Esophagus muscularis mucosa (tissue), 4 donors: ENCODE data around the gene TRAF3IP3. TPM values are rescaled to one million over a fixed set of nuclear protein-coding genes. Genes with fewer than 3 reads are reported as not detected.

Experiments
- DNase-seq: peaks from one replicate; pipeline ENCODE4 v3.0.0-alpha.2; 2017; ENCODE audit errors: extremely low spot score
- H3K27ac ChIP-seq, 4 donors: fragments of 200-600 bp; sonication (generic); replicated peaks in 1 of 4; 1 replicate in 3 of 4; 2 replicates in 1 of 4; pipeline ENCODE4 v1.5.1; 2016 to 2019; ENCODE audit warnings: mild to moderate bottlenecking in 1 of 4
- H3K27me3 ChIP-seq, 4 donors: fragments of 200-600 bp; sonication (generic); one replicate each; pipeline versions ENCODE4 v1.5.1 to v1.6.0; 2016 to 2019
- H3K36me3 ChIP-seq, 4 donors: fragments of 200-600 bp; sonication (generic); one replicate each; pipeline ENCODE4 v1.5.1; 2016 to 2019
- H3K4me1 ChIP-seq, 4 donors: fragments of 200-600 bp; sonication (generic); one replicate each; pipeline ENCODE4 v1.5.1; 2016 to 2019
- H3K4me3 ChIP-seq, 4 donors: fragments of 200-600 bp; sonication (generic); 1 replicate in 2 of 4; 2 replicates in 2 of 4; pipeline ENCODE4 v1.5.1; 2016 to 2019; ENCODE audit warnings: mild to moderate bottlenecking in 4 of 4, moderate library complexity in 1 of 4
- H3K9me3 ChIP-seq, 4 donors: fragments of 200-600 bp; sonication (generic); 1 replicate in 3 of 4; 2 replicates in 1 of 4; pipeline ENCODE4 v1.5.1; 2016 to 2019
- CTCF ChIP-seq, 3 experiments: fragments of 200-600 bp in 2 of 3; fragments of 450-650 bp in 1 of 3; sonication (generic) in 2 of 3; IDR thresholded peaks; one replicate each; pipeline ENCODE4 v1.5.1; 2017 to 2019; ENCODE audit warnings: antibody characterized with exemption in 3 of 3, mild to moderate bottlenecking in 2 of 3, moderate library complexity in 1 of 3
- EP300 ChIP-seq: sonication (generic); formaldehyde crosslinking; IDR thresholded peaks from one replicate; pipeline ENCODE4 v1.6.1; 2017; ENCODE audit warnings: antibody characterized with exemption
- POLR2A ChIP-seq: fragments of 450-650 bp; IDR thresholded peaks from one replicate; pipeline ENCODE4 v1.6.1; 2017; ENCODE audit warnings: antibody characterized with exemption, moderate library complexity, mild to moderate bottlenecking, low read depth
- POLR2AphosphoS5 ChIP-seq, 2 donors: sonication (generic); formaldehyde crosslinking; IDR thresholded peaks; one replicate each; pipeline ENCODE4 v1.6.1; 2017; ENCODE audit warnings: antibody characterized with exemption in 2 of 2
- WGBS: methylation state at CpG from one replicate; pipeline ENCODE4 v1.1.5; 2018; 5-methylcytosine and 5-hydroxymethylcytosine counted together
- intact Hi-C: fragments of 100-400 bp; cut with DNase I; formaldehyde crosslinking; loops from one replicate; pipeline ENCODE4 v1.15.1; 2023
- total RNA-seq, 4 donors: library from RNA; depleted of rRNA; stranded (reverse); fragments of >200 nt; gene quantifications; one replicate each; pipeline versions ENCODE4 v1.1.0 to v1.2.1, GENCODE V29; 2016

Gene TRAF3IP3
- total RNA-seq, result 1 to 10 TPM; 1.0 to 4.3 (median 2.8) TPM

- TF ChIP-seq CTCF (IDR thresholded peaks at IDR 0.05), result no peak
- TF ChIP-seq POLR2A, result no peak
- TF ChIP-seq POLR2AphosphoS5 (IDR thresholded peaks at IDR 0.05), result no peak
- TF ChIP-seq EP300, result no peak
- no peak for DNase-seq
- intact Hi-C loops, result no loop called here
- H3K27ac ChIP-seq, result no peak within 1 kb of the TSS
- H3K27me3 ChIP-seq, result no peaks in the 10 kb centered on the region
- H3K4me3 ChIP-seq, result peak within 1 kb of the TSS in 3 of 4 donors; percentile 4 to 33 (median 17)
- no peaks in the 10 kb centered on the region for H3K9me3 ChIP-seq
- no peaks in the 10 kb centered on the region for H3K36me3 ChIP-seq
- WGBS, result 73% methylated on average over 10 of the region's 10 CpGs
- H3K4me1 ChIP-seq, result peaks cover 0 to 4% (median 1%) of the 10 kb centered on the region in 4 donors
Measured at GRCh38 chr1:209755926-209756614, at the start of gene TRAF3IP3. Gene TRAF3IP3 (plus strand): TSS chr1:209756053. CDS start chr1:209760040, 3,987 bp downstream.

GRCh38 chr1:209706622-209707021, 49.2 kb upstream of the TRAF3IP3 start:
- intact Hi-C loops, result no loop called here
- Histone ChIP-seq H3K27me3 (no peaks in the 10 kb centered on the region), H3K9me3 (no peaks in the 10 kb centered on the region), H3K27ac (no peak overlapping the region), H3K36me3 (no peaks in the 10 kb centered on the region), H3K4me1 (peaks cover 0 to 3% (median 0%) of the 10 kb centered on the region in 4 donors), H3K4me3 (no peak overlapping the region)
- TF ChIP-seq CTCF (IDR thresholded peaks at IDR 0.05) (no peak), EP300 (no peak), POLR2A (no peak), POLR2AphosphoS5 (IDR thresholded peaks at IDR 0.05) (no peak)
- WGBS, result 100% methylated on average over 3 of the region's 3 CpGs
- no peak for DNase-seq

GRCh38 chr1:209707308-209707707, 48.5 kb upstream of the TRAF3IP3 start:
- no peaks in the 10 kb centered on the region for H3K36me3 ChIP-seq
- H3K27me3 ChIP-seq, result no peaks in the 10 kb centered on the region
- DNase-seq, result no peak
- intact Hi-C loops, result no loop called here
- H3K4me1 ChIP-seq, result peaks cover 0 to 3% (median 0%) of the 10 kb centered on the region in 4 donors
- H3K27ac ChIP-seq, result no peak overlapping the region
- no peak overlapping the region for H3K4me3 ChIP-seq
- WGBS, result 100% methylated on average over 1 of the region's 1 CpG
- no peaks in the 10 kb centered on the region for H3K9me3 ChIP-seq
- TF ChIP-seq POLR2A (no peak), EP300 (no peak), CTCF (IDR thresholded peaks at IDR 0.05) (no peak), POLR2AphosphoS5 (IDR thresholded peaks at IDR 0.05) (no peak)

- Histone ChIP-seq H3K27me3 (no peaks in the 10 kb centered on the region), H3K9me3 (no peaks in the 10 kb centered on the region), H3K4me3 (no peak overlapping the region), H3K36me3 (no peaks in the 10 kb centered on the region), H3K4me1 (peaks cover 0 to 3% (median 0%) of the 10 kb centered on the region in 4 donors), H3K27ac (no peak overlapping the region)
- TF ChIP-seq EP300 (no peak), POLR2AphosphoS5 (IDR thresholded peaks at IDR 0.05) (no peak), CTCF (IDR thresholded peaks at IDR 0.05) (no peak), POLR2A (no peak)
- DNase-seq, result no peak
- intact Hi-C loops, result no loop called here
- 63% methylated on average over 4 of the region's 4 CpGs for WGBS
Measured at GRCh38 chr1:209708297-209708696, 47.6 kb upstream of the TRAF3IP3 start.
